DOHH2 (cell line): ENCODE results near the gene MYO1F.

Experiments used
- EZH2phosphoT487 ChIP-seq: fragments of 200-600 bp; sonication (generic); IDR thresholded peaks from 2 replicates; pipeline ENCODE4 v1.6.1; 2017; ENCODE audit warnings: borderline replicate concordance, mild to moderate bottlenecking, antibody characterized with exemption, low read length, moderate library complexity, mixed read lengths
- TF ChIP-seq, protein P1 (sequence below): fragments of 200-600 bp; sonication (generic); IDR thresholded peaks from one replicate; pipeline ENCODE4 v1.5.1; 2014; ENCODE audit warnings: antibody characterized with exemption, mild to moderate bottlenecking, low read depth, low read length; ENCODE audit not compliant: poor library complexity, severe bottlenecking

DNA sequence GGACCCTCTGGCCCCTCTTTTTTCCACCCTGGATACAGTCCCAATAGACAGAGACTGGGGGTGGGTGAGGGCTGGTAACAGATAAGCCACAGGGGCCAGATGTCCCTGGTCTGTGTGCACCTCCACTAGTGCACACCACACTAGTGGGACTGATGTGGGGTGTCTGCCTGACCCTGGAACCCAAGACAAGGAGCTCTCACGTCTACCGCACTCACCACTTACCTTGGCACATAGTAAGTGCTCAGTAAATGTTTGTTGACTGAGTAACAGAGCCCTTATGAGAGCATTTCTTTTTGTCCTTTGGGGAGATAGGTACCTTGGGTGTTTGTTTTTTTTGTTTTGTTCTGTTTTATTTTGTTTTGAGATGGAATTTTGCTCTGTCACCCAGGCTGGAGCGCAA, 40.1 kb downstream of the MYO1F start:
- TF ChIP-seq, protein P1, sequence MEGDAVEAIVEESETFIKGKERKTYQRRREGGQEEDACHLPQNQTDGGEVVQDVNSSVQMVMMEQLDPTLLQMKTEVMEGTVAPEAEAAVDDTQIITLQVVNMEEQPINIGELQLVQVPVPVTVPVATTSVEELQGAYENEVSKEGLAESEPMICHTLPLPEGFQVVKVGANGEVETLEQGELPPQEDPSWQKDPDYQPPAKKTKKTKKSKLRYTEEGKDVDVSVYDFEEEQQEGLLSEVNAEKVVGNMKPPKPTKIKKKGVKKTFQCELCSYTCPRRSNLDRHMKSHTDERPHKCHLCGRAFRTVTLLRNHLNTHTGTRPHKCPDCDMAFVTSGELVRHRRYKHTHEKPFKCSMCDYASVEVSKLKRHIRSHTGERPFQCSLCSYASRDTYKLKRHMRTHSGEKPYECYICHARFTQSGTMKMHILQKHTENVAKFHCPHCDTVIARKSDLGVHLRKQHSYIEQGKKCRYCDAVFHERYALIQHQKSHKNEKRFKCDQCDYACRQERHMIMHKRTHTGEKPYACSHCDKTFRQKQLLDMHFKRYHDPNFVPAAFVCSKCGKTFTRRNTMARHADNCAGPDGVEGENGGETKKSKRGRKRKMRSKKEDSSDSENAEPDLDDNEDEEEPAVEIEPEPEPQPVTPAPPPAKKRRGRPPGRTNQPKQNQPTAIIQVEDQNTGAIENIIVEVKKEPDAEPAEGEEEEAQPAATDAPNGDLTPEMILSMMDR, result no peak
- TF ChIP-seq EZH2phosphoT487, result no peak
